ENCODE measurements around the gene OLA1. TPM values are rescaled to one million over a fixed set of nuclear protein-coding genes. Genes with fewer than 3 reads are reported as not detected.
A peak's percentile ranks its signal among the peaks of the same experiment; 100 is the strongest.

The OLA1 gene
- polyA plus RNA-seq, 2 donors = 40.2 to 77.1 TPM

DNA sequence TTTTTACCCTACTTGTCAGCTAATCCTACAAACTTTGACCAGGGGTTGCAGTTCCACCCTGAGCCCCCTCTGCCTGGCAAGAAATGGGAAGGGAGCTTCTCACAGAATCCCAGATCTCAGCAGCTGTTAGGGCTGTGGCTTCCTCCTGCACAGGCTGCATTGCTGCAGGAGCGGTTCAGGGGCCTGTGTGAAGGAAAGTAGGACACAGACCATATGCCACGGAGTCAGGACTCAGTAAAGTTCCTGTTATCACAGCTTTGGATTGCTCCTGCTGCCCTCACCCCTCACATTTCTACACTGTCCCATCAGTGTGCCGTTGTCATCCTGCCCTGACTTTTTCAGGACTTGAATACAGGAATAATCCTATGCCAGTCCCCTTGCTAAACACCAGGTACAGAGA is 220.4 kb downstream of the OLA1 start:
- H3K27me3 ChIP-seq (ENCODE audit: control insufficient read depth in 1 of 2, insufficient read depth in 2 of 2, low read length in 2 of 2) = no peaks in the 10 kb centered on the region
- peaks cover 5 to 11% of the 10 kb centered on the region in 2 donors for H3K4me1 ChIP-seq (ENCODE audit: control insufficient read depth in 2 of 2, insufficient read depth in 2 of 2, low read length in 1 of 2)
- 78 to 79% methylated on average over 3 of the region's 3 CpGs for WGBS, 2 donors
- H3K36me3 ChIP-seq (ENCODE audit: control insufficient read depth in 2 of 2, insufficient read depth in 2 of 2, low read length in 1 of 2) = no peaks in the 10 kb centered on the region
- H3K4me3 ChIP-seq (ENCODE audit: low read depth in 1 of 2, low read length in 2 of 2) = no peak overlapping the region
- no peaks in the 10 kb centered on the region for H3K9me3 ChIP-seq (ENCODE audit: control insufficient read depth in 2 of 2, insufficient read depth in 1 of 2, low read depth in 1 of 2, low read length in 1 of 2)
- no peak overlapping the region for H3K27ac ChIP-seq (ENCODE audit: low read depth in 2 of 2, low read length in 1 of 2)

DNA sequence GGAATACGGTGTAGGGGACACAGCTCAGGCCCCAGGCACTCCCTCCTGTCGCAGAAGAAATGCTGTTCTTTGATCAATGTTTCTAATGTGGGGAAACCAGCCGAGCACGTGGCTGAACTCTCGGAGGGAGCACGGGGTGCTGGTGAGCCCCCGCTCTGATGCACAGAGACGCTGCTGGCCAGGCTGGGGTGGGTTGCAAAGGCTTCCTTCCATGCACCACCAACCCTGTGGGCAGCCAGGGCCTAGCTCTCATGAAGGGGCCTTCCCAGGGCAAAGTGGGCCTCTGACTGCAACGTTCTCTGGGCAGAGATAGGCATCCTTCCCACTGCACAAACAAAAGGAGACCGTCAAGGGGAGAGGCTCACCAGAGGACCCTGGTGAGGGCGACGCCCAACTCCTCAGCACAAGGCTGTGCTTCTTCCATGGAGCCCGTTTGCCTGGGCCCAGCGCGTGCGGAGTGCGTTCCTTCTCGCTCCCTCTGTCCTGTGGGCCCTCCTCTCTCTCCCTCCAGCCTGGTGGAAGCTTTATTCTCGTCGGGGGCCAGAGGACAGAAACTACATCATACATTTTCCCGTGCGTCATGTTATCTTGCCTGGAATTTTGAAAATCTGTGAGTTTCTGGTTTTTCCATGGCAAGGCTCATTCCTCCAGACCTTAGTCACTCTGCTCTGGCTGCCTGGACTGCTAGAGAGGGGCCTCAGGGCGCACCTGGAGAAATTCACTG is 222.0 kb downstream of the OLA1 start:
- WGBS, 2 donors = 84 to 87% methylated on average over 23 of the region's 23 CpGs
- no peak overlapping the region for H3K4me3 ChIP-seq (ENCODE audit: low read depth in 1 of 2, low read length in 2 of 2)

DNA sequence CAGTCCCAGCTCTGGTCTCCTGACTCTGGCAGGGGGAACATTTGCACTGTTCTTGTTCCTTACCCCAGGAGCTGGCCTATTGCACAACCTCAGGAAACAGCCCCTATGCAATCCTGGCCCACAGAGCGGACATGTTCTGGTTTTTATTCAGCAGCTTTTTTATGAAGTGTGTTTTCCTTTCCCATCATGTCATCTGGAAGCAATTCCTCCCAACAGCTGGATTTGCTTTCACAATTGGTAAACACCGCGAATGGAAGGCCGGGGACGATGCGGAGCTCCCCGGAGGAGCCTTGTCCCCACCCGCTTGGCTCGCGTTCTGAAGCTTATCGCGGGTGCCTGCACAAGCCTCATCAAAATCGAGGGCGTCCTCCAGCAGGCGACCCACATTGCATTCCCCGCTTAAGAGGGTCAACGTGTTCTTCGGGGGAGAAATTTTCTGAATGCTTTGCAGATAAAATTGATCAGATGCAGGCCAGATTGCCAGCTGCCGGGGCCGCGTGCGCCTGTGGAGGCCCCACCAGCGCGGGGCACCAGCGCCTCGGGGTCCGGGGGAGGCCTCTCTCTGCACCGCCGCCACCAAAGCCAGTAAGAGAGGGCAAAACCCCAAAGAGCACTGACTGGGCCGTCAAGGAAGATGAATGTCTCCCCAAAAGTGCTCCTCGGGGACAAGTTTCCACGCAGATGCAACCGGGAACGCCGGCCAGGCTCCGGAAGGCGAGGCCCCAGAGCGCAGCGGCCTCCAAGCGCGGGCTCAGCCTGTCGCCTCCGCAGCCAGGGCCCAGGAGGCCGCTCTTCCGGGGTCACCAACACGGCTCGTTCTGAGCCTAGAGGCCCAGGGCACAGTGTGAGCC is 222.8 kb downstream of the OLA1 start:
- Histone ChIP-seq H3K9me3 (ENCODE audit: control insufficient read depth in 2 of 2, insufficient read depth in 1 of 2, low read depth in 1 of 2, low read length in 1 of 2) (no peaks in the 10 kb centered on the region), H3K27me3 (ENCODE audit: control insufficient read depth in 1 of 2, insufficient read depth in 2 of 2, low read length in 2 of 2) (no peaks in the 10 kb centered on the region), H3K4me3 (ENCODE audit: low read depth in 1 of 2, low read length in 2 of 2) (no peak overlapping the region), H3K27ac (ENCODE audit: low read depth in 2 of 2, low read length in 1 of 2) (peak overlapping the region; percentile 76 to 85), H3K4me1 (ENCODE audit: control insufficient read depth in 2 of 2, insufficient read depth in 2 of 2, low read length in 1 of 2) (peaks cover 5 to 8% of the 10 kb centered on the region in 2 donors), H3K36me3 (ENCODE audit: control insufficient read depth in 2 of 2, insufficient read depth in 2 of 2, low read length in 1 of 2) (no peaks in the 10 kb centered on the region)
- 78% methylated on average over 44 to 47 of the region's 47 CpGs for WGBS, 2 donors

More for the DNA sequence above, 222.0 kb downstream of the OLA1 start:
- Histone ChIP-seq H3K4me1 (ENCODE audit: control insufficient read depth in 2 of 2, insufficient read depth in 2 of 2, low read length in 1 of 2) (peaks cover 5 to 9% of the 10 kb centered on the region in 2 donors), H3K27ac (ENCODE audit: low read depth in 2 of 2, low read length in 1 of 2) (peak overlapping the region; percentile 44 to 51), H3K27me3 (ENCODE audit: control insufficient read depth in 1 of 2, insufficient read depth in 2 of 2, low read length in 2 of 2) (no peaks in the 10 kb centered on the region), H3K9me3 (ENCODE audit: control insufficient read depth in 2 of 2, insufficient read depth in 1 of 2, low read depth in 1 of 2, low read length in 1 of 2) (no peaks in the 10 kb centered on the region), H3K36me3 (ENCODE audit: control insufficient read depth in 2 of 2, insufficient read depth in 2 of 2, low read length in 1 of 2) (no peaks in the 10 kb centered on the region)

DNA sequence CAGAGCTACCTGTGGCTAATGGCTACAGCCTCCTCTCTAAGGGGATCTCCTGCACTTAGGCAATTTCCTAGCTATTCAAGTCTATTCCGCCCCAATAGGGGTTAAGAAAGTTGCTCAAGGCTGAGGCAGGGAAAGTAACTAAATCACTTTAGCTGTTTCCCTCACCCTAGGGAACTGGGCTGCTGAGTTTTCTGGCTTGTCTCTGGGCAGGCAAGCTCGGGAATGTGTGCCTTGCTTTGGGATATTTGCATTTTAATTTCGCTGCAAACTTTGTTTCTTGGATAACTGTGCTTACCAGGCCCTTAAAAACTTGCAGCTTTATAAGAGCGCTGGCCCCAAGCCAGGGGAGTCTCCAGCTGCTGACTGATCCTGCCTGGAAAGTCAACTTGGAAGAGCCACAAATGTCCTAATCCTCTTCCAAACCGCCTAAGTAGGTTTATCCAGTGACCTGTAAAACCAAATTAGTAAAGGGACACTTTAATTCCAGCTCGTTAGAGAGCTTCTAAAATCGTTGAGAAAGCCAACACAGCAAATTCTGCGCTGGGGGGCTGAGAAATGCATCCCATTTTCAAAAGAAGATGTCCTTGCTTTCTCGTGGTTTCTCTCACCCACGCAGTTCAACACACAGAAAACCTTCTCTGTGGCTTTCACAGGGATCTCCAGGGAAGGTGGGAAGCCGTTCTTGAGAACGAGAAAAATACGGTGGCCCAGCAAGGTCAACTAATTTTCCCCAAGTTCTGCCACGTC is 223.6 kb downstream of the OLA1 start:
- Histone ChIP-seq H3K36me3 (ENCODE audit: control insufficient read depth in 2 of 2, insufficient read depth in 2 of 2, low read length in 1 of 2) (no peaks in the 10 kb centered on the region), H3K9me3 (ENCODE audit: control insufficient read depth in 2 of 2, insufficient read depth in 1 of 2, low read depth in 1 of 2, low read length in 1 of 2) (no peaks in the 10 kb centered on the region), H3K27me3 (ENCODE audit: control insufficient read depth in 1 of 2, insufficient read depth in 2 of 2, low read length in 2 of 2) (no peaks in the 10 kb centered on the region), H3K4me1 (ENCODE audit: control insufficient read depth in 2 of 2, insufficient read depth in 2 of 2, low read length in 1 of 2) (peaks cover 5 to 8% of the 10 kb centered on the region in 2 donors), H3K4me3 (ENCODE audit: low read depth in 1 of 2, low read length in 2 of 2) (no peak overlapping the region), H3K27ac (ENCODE audit: low read depth in 2 of 2, low read length in 1 of 2) (peak overlapping the region; percentile 76 to 85)
- 33 to 53% methylated on average over 14 of the region's 14 CpGs for WGBS, 2 donors

DNA sequence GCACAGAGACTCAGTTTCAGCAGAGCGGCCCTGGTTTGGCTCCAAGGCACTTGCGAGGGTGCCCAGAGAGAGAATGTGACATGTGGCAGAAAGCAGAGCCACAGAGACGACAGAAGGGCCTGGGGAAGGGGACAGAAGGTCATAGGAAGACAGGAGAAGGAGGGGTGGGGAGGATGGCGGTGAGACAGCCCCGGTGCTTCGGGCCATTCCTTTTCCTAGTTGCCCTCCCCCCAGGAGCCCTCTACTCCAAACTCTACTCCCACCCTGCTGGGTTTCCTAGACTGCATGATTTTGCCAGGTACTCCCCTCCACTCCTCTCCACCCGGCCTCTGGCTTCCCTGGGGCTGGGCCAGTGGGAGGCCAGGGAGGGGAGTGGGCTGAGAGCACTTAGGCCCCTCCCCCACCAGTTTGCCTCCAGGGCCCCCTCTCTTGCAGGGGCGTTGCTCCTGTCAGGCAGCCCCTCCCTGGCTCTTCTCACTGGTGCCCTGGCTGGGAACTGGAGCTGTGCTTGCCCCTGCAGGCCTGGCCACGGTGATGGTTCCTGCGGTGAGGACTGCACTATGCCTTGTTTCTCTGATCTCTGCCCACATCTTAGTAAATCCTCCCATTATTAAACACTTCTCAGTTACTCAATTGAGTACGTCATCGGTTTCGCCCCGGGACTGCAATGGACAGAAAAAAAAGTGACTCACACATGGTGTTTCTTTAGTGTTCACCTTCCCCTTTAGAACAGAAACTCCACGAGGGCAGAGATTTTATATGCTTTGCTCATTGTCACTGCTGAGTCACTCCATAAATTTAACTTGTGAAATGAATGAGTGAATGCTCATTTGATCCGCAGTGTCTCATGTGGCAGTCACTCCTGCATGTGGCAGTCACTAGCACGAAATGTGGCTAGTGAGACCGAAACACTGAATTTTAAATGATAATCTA is 224.5 kb downstream of the OLA1 start:
- H3K9me3 ChIP-seq (ENCODE audit: control insufficient read depth in 2 of 2, insufficient read depth in 1 of 2, low read depth in 1 of 2, low read length in 1 of 2) = no peaks in the 10 kb centered on the region
- peaks cover 5 to 8% of the 10 kb centered on the region in 2 donors for H3K4me1 ChIP-seq (ENCODE audit: control insufficient read depth in 2 of 2, insufficient read depth in 2 of 2, low read length in 1 of 2)
- H3K27ac ChIP-seq (ENCODE audit: low read depth in 2 of 2, low read length in 1 of 2) = peak overlapping the region; percentile 92 to 93
- H3K36me3 ChIP-seq (ENCODE audit: control insufficient read depth in 2 of 2, insufficient read depth in 2 of 2, low read length in 1 of 2) = no peaks in the 10 kb centered on the region
- H3K27me3 ChIP-seq (ENCODE audit: control insufficient read depth in 1 of 2, insufficient read depth in 2 of 2, low read length in 2 of 2) = no peaks in the 10 kb centered on the region
- 28 to 43% methylated on average over 18 of the region's 18 CpGs for WGBS, 2 donors
- H3K4me3 ChIP-seq (ENCODE audit: low read depth in 1 of 2, low read length in 2 of 2) = no peak overlapping the region

Other genes with a start within 250 kb of the OLA1 start
- under 1 TPM in 1 of 2 donors, not detected in 1; 0.04 TPM for gene SP9, start 86.4 kb upstream of the OLA1 start, polyA plus RNA-seq
- 10 to 100 TPM; 14.0 to 22.3 TPM for gene SCRN3, start 147.2 kb upstream of the OLA1 start, polyA plus RNA-seq
- gene GPR155, start 238.5 kb upstream of the OLA1 start, polyA plus RNA-seq = 1 to 10 TPM; 1.0 to 1.1 TPM